ENCODE results near the gene SPON2. TPM values are rescaled to one million over a fixed set of nuclear protein-coding genes. Genes with fewer than 3 reads are reported as not detected.

SPON2 gene
- total and polyA plus RNA-seq, 3 experiments from 2014 or later = 2.7 to 43.9 (median 3.1) TPM

DNA sequence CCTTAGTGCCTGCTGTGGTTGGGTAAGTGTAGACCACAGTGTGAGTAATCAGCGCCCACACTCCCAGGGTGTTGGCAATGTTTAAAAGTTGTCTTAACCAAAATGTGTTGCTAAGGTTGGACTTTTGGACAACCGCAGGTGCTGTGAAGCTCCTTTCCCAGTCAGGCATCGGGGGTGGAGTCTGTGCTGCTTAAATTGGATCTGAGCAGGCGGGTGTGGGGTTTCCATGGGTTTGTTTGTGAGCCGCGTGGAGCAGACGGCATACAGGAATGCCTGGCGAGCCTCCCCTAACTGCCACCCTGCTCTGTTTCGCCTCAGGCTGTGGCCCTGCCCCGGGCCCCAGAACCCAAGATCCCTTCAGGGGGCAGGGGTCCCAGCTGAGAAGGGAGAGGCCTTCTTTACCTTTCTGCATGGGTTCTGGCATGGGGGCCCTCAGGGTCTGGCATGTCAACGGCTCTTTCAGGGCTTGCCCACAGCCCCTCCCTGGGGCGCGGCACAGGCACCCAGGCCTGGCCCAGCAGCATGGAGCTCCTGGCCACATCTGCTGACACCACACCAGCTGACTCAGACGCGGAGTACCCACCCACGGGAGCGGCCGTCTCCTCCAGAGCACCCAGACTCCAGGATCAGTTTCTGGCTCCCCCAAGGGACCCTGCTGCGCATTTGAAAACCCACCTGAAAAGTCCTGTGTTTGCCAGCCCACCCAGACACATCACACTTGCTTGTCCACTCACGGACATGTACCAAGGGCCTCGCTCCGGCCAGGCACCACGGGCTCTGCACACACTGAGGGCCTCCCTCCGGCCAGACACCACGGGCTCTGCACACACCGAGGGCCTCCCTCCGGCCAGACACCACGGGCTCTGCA is 5.1 kb upstream of the SPON2 start:
- Mint-ChIP-seq H3K27ac (peak overlapping the region; percentile 24 to 95 (median 72)), H3K4me1 (peaks cover 44 to 60% (median 50%) of the 10 kb centered on the region in 3 donors), H3K27me3 (peaks cover 4 to 5% of the 10 kb centered on the region in 2 donors), H3K9me3 (peaks cover 0 to 17% (median 9%) of the 10 kb centered on the region in 5 donors), H3K36me3 (peaks cover 7 to 18% (median 10%) of the 10 kb centered on the region in 3 donors), H3K4me3 (peak overlapping the region; percentile 51 to 81 (median 75))
- DNase-seq = peak in 4 of 5 donors; percentile 49 to 84 (median 64)
- Histone ChIP-seq H3K36me3 (ENCODE audit: insufficient read depth, low read length) (no peaks in the 10 kb centered on the region), H3K27ac (ENCODE audit: low read depth, low read length) (no peak overlapping the region), H3K4me1 (ENCODE audit: insufficient read depth, low read length) (peaks cover 24% of the 10 kb centered on the region), H3K9me3 (ENCODE audit: low read length) (no peaks in the 10 kb centered on the region), H3K4me3 (ENCODE audit: low read length) (no peak overlapping the region), H3K27me3 (ENCODE audit: insufficient read depth, low read length, poor library complexity, severe bottlenecking) (peaks cover under 1% of the 10 kb centered on the region)
- ChIA-PET POLR2A (interaction anchor here (0.6 to 1.2 kb wide), 3 partner anchors 9 to 26 kb away, joined by 3 to 4 read pairs (median 3); no protein-coding TSS in a partner anchor), CTCF (interaction anchor here (2.2 kb wide), 1 partner anchor 10 kb away, joined by 8 read pairs; no protein-coding TSS in a partner anchor)

DNA sequence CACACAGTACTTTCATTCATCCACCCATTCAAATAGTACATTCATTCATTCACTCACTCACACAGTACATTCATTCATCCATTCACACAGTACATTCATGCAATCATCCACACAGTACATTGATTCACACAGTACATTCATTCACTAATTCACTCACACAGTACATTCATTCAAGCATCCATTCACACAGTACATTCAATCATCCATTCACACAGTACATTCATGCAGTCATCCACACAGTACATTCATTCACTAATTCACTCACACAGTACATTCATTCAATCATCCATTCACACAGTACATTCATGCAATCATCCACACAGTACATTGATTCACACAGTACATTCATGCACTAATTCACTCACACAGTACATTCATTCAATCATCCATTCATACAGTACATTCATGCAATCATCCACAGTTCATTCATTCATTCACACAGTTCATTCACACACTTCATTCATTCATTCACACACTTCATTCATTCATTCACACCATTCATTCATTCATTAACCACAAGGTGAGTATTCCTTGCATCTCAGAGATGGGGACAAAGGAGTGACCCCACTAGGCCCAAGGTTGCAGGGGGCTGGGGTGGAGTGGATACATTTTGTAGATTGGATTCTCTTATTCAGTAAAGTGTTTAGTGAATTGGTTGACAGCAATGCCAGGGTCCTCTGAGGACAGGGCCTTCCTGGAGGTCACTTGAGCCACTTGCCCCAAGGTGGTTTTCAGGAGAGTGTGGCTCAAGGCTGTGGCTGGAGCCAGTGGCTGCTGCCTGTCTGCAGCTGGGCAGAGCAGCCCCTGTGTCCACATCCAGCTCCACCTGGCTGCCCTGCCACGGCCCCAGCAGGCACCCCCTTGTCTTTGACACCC is 4.3 kb upstream of the SPON2 start:
- CTCF ChIA-PET = interaction anchor here (1.0 to 2.2 kb wide), 2 partner anchors 9 kb away, joined by 3 to 8 read pairs; no protein-coding TSS in a partner anchor
- no peak overlapping the region for H3K4me3 ChIP-seq (ENCODE audit: low read length)
- H3K4me3 Mint-ChIP-seq = peak overlapping the region in 5 of 7 donors; percentile 15 to 79 (median 73)
- H3K9me3 Mint-ChIP-seq = peaks cover 0 to 13% (median 9%) of the 10 kb centered on the region in 5 donors
- H3K36me3 ChIP-seq (ENCODE audit: insufficient read depth, low read length) = no peaks in the 10 kb centered on the region
- peak overlapping the region in 6 of 8 donors; percentile 17 to 95 (median 70) for H3K27ac Mint-ChIP-seq
- peaks cover 9% of the 10 kb centered on the region for H3K27me3 ChIP-seq (ENCODE audit: insufficient read depth, low read length, poor library complexity, severe bottlenecking)
- peaks cover 3 to 14% (median 7%) of the 10 kb centered on the region in 3 donors for H3K36me3 Mint-ChIP-seq
- no peaks in the 10 kb centered on the region for H3K9me3 ChIP-seq (ENCODE audit: low read length)
- peaks cover 37 to 60% (median 47%) of the 10 kb centered on the region in 3 donors for H3K4me1 Mint-ChIP-seq
- POLR2A ChIA-PET = interaction anchor here (0.7 to 1.2 kb wide), 2 partner anchors 26 to 27 kb away, joined by 3 to 4 read pairs; no protein-coding TSS in a partner anchor
- peaks cover 31% of the 10 kb centered on the region for H3K4me1 ChIP-seq (ENCODE audit: insufficient read depth, low read length)
- peaks cover 3 to 5% of the 10 kb centered on the region in 2 donors for H3K27me3 Mint-ChIP-seq
- no peak for DNase-seq
- no peak overlapping the region for H3K27ac ChIP-seq (ENCODE audit: low read depth, low read length)

DNA sequence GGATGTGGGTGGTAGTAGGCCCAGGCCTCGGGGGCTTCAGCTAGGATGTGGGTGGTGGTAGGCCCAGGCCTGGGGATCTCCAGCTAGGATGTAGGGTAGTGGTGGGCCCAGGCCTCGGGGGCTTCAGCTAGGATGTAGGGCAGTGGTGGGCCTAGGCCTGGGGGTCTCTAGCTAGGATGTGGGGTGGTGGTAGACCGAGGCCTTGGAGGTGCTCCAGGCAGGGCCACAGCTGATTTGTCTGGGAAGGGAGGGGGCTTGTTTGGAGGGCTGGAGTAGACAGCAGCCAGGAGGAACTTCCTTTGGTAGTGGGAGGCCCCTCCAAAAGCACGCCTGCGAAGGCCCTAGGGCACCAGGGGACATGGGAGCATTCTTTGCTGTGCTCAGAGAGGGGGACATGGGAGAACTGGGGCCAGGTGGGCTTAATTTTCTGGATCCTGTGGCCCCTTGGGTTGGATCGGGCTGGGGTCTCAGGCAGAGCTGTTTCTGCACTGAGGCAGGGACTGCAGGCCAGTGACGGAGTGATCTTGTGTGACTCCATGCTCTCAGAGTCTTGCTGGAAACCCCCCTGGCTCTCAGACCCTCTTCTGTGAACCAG is 3.3 kb upstream of the SPON2 start:
- Histone ChIP-seq H3K27me3 (ENCODE audit: insufficient read depth, low read length, poor library complexity, severe bottlenecking) (peaks cover 12% of the 10 kb centered on the region), H3K4me3 (ENCODE audit: low read length) (no peak overlapping the region), H3K9me3 (ENCODE audit: low read length) (no peaks in the 10 kb centered on the region), H3K36me3 (ENCODE audit: insufficient read depth, low read length) (no peaks in the 10 kb centered on the region), H3K4me1 (ENCODE audit: insufficient read depth, low read length) (peaks cover 33% of the 10 kb centered on the region), H3K27ac (ENCODE audit: low read depth, low read length) (no peak overlapping the region)
- Mint-ChIP-seq H3K27me3 (peaks cover 0 to 5% of the 10 kb centered on the region in 2 donors), H3K27ac (peak overlapping the region in 5 of 8 donors; percentile 8 to 90 (median 24)), H3K36me3 (peaks cover 3 to 7% (median 4%) of the 10 kb centered on the region in 3 donors), H3K4me1 (peaks cover 30 to 59% (median 45%) of the 10 kb centered on the region in 3 donors), H3K9me3 (peaks cover 0 to 11% (median 5%) of the 10 kb centered on the region in 5 donors), H3K4me3 (peak overlapping the region in 2 of 7 donors; percentile 12 to 48)
- ChIA-PET CTCF (interaction anchor here (1.0 to 1.9 kb wide), 2 partner anchors 8 to 27 kb away, joined by 3 to 5 read pairs; no protein-coding TSS in a partner anchor), POLR2A (no interaction called here)
- DNase-seq = no peak

DNA sequence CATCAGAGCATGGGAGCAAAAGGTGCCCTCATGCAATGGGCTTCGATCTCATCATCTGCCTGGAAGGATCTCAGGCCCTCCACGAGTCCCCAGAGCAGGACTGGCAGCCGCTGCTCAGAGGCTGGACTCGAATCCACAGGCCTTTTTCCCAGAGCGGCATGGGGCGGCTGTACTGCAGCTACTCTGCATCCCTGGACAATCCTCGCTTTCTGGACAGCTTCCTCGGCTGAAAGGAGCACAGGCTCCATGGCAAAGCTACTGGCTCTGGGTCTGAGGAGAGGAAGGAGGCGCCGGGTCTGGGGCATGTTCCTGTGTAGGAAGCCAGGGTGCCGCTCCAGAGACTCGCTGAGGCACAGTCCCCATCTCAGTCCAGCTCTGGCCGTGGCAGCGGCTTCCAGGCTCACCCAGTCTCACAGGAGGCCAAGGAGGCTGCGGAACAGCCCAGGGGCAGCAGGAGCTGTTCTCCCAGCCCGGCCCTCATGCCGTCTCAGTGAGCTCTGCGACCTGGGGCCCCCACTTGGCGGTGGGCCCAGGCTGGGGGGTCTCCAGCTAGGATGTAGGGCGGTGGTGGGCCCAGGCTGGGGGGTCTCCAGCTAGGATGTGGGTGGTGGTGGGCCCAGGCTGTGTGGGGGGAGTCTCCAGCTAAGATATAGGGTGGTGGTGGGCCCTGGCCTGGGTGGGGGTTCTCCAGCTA is 2.7 kb upstream of the SPON2 start:
- no peak overlapping the region for H3K4me3 ChIP-seq (ENCODE audit: low read length)
- peak overlapping the region in 1 of 8 donors; percentile 90 for H3K27ac Mint-ChIP-seq
- H3K9me3 Mint-ChIP-seq = peaks cover 0 to 4% (median 3%) of the 10 kb centered on the region in 5 donors
- H3K27ac ChIP-seq (ENCODE audit: low read depth, low read length) = no peak overlapping the region
- H3K4me3 Mint-ChIP-seq = no peak overlapping the region
- H3K4me1 Mint-ChIP-seq = peaks cover 24 to 57% (median 44%) of the 10 kb centered on the region in 3 donors
- CTCF ChIA-PET = interaction anchor here (1.0 to 1.9 kb wide), 2 partner anchors 8 to 28 kb away, joined by 3 to 5 read pairs; no protein-coding TSS in a partner anchor
- H3K4me1 ChIP-seq (ENCODE audit: insufficient read depth, low read length) = peaks cover 36% of the 10 kb centered on the region
- no peaks in the 10 kb centered on the region for H3K9me3 ChIP-seq (ENCODE audit: low read length)
- H3K36me3 Mint-ChIP-seq = peaks cover 0 to 1% (median under 1%) of the 10 kb centered on the region in 3 donors
- POLR2A ChIA-PET = no interaction called here
- peaks cover 2 to 7% of the 10 kb centered on the region in 2 donors for H3K27me3 Mint-ChIP-seq
- DNase-seq = no peak
- no peaks in the 10 kb centered on the region for H3K36me3 ChIP-seq (ENCODE audit: insufficient read depth, low read length)
- H3K27me3 ChIP-seq (ENCODE audit: insufficient read depth, low read length, poor library complexity, severe bottlenecking) = peaks cover 12% of the 10 kb centered on the region

- Mint-ChIP-seq H3K36me3 (no peaks in the 10 kb centered on the region), H3K27me3 (peaks cover 2 to 8% of the 10 kb centered on the region in 2 donors), H3K27ac (peak overlapping the region in 3 of 8 donors; percentile 26 to 65 (median 52)), H3K9me3 (no peaks in the 10 kb centered on the region), H3K4me3 (peak overlapping the region in 5 of 7 donors; percentile 22 to 73 (median 41)), H3K4me1 (peaks cover 19 to 52% (median 35%) of the 10 kb centered on the region in 3 donors)
- Histone ChIP-seq H3K27ac (ENCODE audit: low read depth, low read length) (no peak overlapping the region), H3K9me3 (ENCODE audit: low read length) (no peaks in the 10 kb centered on the region), H3K36me3 (ENCODE audit: insufficient read depth, low read length) (no peaks in the 10 kb centered on the region), H3K27me3 (ENCODE audit: insufficient read depth, low read length, poor library complexity, severe bottlenecking) (peaks cover 12% of the 10 kb centered on the region), H3K4me3 (ENCODE audit: low read length) (no peak overlapping the region), H3K4me1 (ENCODE audit: insufficient read depth, low read length) (peaks cover 25% of the 10 kb centered on the region)
- no peak for DNase-seq
- ChIA-PET POLR2A (interaction anchor here (0.9 to 1.0 kb wide), 2 partner anchors 30 to 75 kb away, joined by 3 to 4 read pairs; no protein-coding TSS in a partner anchor), CTCF (interaction anchor here (0.9 to 1.2 kb wide), 2 partner anchors 13 to 95 kb away, joined by 3 read pairs; no protein-coding TSS in a partner anchor)
Observed at GRCh38 chr4:1172971-1173757, 781 bp upstream of the SPON2 start.

DNA sequence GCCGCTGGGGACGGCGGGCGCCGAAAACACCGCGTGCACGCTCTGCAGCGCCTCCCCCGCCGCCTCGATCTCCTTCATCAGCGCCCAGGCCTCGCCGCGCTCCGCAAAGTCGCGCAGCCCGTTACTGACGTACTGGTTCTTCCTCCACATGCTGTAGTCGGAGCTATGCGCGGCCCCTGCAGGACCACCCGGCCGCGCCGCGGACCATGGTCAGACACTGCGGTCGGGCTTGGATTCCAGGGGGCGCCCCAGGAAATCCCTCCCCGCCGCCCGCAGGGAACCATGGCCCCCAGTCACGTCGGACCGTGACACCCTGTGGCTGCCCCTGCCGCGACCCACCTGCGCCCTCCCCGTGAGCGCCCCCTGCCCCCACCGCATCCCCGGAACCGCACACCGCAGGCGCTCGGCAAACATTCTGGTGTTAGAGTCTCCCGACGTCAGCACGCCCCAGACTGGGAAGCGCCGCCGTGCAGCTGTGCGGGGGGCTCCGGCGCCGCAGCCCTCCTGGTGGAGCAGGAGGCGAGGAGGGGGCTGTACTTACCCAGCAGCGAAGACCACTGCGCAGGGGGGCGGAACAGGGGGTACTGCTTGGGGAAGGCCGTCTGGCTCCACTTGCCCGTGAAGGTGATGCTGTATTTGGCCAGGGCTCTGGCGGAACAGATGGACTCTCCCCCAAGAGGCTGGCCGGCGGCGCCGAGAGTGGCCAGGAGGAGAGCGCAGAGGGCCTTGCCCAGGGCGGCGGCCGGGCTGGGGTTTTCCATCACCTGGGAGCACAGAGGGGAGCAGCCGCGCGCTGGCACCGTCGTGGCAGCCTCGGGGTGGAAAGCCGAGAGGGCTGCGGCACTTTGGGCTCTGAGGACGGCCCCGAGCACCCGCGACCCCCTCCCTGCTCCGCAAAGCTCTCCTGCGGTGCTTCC is 814 bp downstream of the SPON2 start:
- Histone ChIP-seq H3K4me3 (ENCODE audit: low read length) (peak overlapping the region; percentile 22), H3K9me3 (ENCODE audit: low read length) (no peaks in the 10 kb centered on the region), H3K36me3 (ENCODE audit: insufficient read depth, low read length) (no peaks in the 10 kb centered on the region), H3K27me3 (ENCODE audit: insufficient read depth, low read length, poor library complexity, severe bottlenecking) (peaks cover 12% of the 10 kb centered on the region), H3K27ac (ENCODE audit: low read depth, low read length) (no peak overlapping the region), H3K4me1 (ENCODE audit: insufficient read depth, low read length) (peaks cover 25% of the 10 kb centered on the region)
- H3K9me3 Mint-ChIP-seq = no peaks in the 10 kb centered on the region
- peaks cover 2 to 8% of the 10 kb centered on the region in 2 donors for H3K27me3 Mint-ChIP-seq
- peak; percentile 50 to 72 (median 64) for DNase-seq
- ChIA-PET POLR2A (interaction anchor here (0.7 kb wide), 1 partner anchor 44 kb away, joined by 3 read pairs; no protein-coding TSS in a partner anchor), CTCF (interaction anchor here (0.7 to 1.9 kb wide), 3 partner anchors 13 to 77 kb away, joined by 3 to 5 read pairs (median 3); partner anchors contain the start of gene CTBP1)
- peaks cover 19 to 52% (median 32%) of the 10 kb centered on the region in 3 donors for H3K4me1 Mint-ChIP-seq
- H3K4me3 Mint-ChIP-seq = peak overlapping the region; percentile 72 to 91 (median 77)
- H3K27ac Mint-ChIP-seq = peak overlapping the region in 6 of 8 donors; percentile 42 to 80 (median 74)
- peaks cover 0 to 2% (median 0%) of the 10 kb centered on the region in 3 donors for H3K36me3 Mint-ChIP-seq

Data from CD8-positive, alpha-beta memory T cell (primary cell).